PC-3 (cell line): ENCODE measurements around the gene SYT1.

Experiments
- CTCF ChIP-seq: fragments of 300-600 bp; sonication (generic); conservative IDR thresholded peaks from 2 replicates; pipeline ENCODE4 v1.5.1; 2017; ENCODE audit warnings: antibody characterized with exemption, low read depth, mild to moderate bottlenecking, low read length
- EZH2 ChIP-seq: fragments of 300-600 bp; sonication (generic); IDR thresholded peaks from one replicate; pipeline ENCODE4 v1.6.1; 2017; ENCODE audit warnings: antibody characterized with exemption, mild to moderate bottlenecking, low read length; ENCODE audit not compliant: unreplicated experiment
- EZH2phosphoT487 ChIP-seq: fragments of 300-600 bp; sonication (generic); IDR thresholded peaks from 2 replicates; pipeline ENCODE4 v1.6.1; 2018; ENCODE audit warnings: mild to moderate bottlenecking, antibody characterized with exemption, low read length, borderline replicate concordance

- TF ChIP-seq CTCF (no peak), EZH2phosphoT487 (no peak), EZH2 (no peak)
These were observed 442.8 kb downstream of the SYT1 start for GRCh38 chr12:79307340-79307739.
